ENCODE data around the gene GALNT18.

The GALNT18 gene

GRCh38 chr11:11525283-11525682 lies 96.5 kb downstream of the GALNT18 start:
- DNase-seq, result no peak

DNA sequence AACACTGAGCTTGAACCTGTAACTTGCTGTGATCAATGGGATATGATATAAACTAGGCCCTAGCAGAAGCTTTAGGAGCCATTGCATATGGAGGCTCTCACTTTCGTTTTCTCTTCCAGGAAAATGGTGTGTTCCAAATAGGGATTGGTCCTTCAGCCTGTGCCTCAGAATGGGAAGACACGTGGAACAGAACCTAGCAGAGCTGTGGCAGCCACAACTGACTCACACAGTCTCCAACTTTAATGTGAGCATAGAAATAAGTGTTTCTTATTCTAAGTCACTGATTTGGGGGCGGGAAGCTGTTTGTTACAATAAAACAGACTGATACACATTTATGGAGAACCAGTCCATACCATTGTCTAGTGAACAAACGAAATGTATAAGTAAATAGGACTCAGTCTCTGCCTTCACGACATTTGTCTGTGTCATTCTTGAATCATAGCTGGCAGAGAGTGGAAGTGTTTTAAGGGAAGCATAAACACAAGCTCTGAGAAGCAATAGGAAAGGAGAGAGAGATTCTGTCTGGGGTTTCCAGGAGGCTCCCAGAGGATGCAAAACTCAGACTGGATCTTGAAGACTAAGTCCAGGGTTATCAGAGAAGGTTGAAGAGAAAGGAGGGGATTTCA lies 97.3 kb downstream of the GALNT18 start:
- DNase-seq, result no peak

DNA sequence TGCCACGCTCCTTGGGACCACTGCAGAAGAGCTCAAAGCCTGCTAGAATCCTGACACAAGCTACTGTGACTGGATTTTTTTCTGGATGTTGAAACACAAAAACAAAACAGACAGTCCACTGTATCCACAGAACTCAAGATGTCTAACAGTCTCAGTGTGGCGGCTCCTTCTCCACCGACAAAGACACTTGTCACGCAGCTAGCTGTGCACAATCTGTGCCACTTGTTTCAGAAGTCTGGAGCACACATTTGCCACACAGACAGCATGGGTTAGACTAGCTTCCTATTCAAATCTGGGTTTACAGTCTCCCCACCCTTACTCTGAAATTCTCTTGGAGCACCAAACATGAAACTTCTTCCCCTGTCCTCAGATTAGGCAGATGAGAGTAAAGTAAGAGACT lies 99.2 kb downstream of the GALNT18 start:
- DNase-seq, result no peak

- DNase-seq, result no peak
Observed at GRCh38 chr11:11521306-11522002, 100.4 kb downstream of the GALNT18 start.

DNA sequence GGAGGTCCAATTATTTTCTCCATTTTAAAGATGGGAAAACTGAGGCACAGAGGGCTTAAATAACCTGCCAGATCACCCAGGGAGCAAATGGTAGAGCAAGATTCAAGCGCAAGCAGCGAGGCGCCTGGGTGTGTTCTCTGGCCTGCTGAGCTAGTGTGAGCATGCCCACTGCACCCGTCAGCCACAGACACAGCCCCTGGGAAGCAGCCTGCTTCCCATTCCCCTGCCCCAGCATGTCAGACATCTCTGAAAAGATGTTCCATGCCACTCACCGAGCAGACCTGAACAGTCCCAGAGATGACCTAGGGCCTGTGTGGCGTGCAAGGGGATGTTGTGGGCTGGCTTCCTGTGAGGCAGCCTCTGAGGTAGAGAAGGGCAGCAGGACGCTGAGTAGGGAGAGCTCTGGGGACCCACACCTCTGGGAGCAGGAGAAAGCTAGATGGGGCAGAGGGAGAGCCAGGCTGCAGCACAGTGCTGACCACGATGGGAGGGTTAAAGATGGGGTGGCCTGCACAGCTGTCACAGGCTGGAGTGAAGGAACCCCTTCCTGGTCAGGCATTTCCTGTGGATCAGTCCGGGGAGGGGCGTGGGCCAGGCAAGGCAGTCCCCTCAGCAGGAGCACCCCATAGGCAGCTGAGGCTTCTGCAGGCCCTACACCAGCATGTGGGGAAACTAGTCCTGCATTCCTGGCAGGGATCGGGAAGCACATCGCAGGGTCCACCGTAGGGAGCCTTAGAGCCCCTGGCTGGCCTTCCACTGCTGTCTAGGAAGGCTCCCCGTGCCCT lies 101.4 kb downstream of the GALNT18 start:
- no peak for DNase-seq

- DNase-seq, result no peak
Observed at GRCh38 chr11:11519184-11519583, 102.6 kb downstream of the GALNT18 start.

DNA sequence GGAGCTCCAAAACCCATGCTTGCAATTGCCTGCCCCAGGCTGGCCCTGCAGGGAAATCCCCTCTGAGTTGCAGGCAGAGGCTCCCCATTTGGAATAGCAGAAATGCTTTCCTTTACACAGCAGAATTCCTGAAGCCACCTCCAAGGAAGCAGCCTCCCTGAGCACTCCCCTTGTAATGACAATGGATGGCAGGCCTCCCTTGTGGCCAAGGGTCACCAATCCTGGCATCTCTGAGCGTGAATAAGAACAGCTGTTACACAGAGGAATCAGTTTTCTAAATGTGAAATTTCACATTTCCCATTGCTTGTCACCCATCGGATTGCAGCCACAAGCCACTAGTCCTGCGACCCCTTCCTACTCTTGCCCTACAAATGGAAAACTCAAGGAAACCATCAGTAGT lies 107.6 kb downstream of the GALNT18 start:
- no peak for DNase-seq

GRCh38 chr11:11513422-11513821 lies 108.4 kb downstream of the GALNT18 start:
- DNase-seq, result no peak

DNA sequence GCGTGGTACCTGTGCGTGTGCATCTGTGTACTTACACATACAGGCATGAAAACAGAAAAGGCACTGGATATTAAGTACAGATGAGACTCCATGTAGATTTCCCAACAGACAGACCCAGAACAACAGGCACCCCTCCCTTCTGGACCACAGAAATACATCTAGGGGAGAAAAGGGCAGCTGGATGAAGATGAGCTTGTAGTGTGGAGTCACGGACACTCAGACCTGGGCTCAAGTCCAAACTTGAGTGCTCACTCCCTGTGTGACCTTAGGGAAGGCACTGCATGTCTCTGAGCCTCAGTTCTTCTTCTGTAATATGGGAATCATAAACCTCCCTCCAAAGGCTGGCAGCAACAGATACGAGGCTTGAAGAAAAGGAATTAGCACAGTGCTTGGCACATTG lies 108.9 kb downstream of the GALNT18 start:
- no peak for DNase-seq

GRCh38 chr11:11512502-11512901 lies 109.3 kb downstream of the GALNT18 start:
- no peak for DNase-seq

- no peak for DNase-seq
Observed at GRCh38 chr11:11512090-11512489, 109.7 kb downstream of the GALNT18 start.

DNA sequence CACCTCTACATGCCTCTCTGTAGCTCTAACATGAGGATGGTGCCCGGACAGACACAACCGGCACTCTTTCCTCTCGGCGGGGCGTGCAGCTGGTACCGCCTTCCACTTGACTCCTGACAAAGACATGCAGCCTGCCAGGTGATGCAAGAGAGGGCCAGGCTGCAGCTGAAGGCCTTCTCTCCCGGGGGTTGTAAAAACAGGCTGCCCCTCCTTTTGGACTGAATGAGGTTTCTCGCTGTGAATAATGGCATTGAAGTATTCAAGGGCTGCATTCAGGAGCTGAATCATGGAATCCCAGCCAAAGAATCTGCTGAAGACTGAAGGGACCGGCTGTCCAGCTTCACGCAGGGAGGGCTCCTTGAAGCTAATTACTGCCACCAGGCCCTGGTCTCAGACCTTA lies 110.9 kb downstream of the GALNT18 start:
- DNase-seq, result no peak

- DNase-seq, result no peak
Observed at GRCh38 chr11:11505692-11506091, 116.1 kb downstream of the GALNT18 start.

- no peak for DNase-seq
Observed at GRCh38 chr11:11505190-11505589, 116.6 kb downstream of the GALNT18 start.

DNA sequence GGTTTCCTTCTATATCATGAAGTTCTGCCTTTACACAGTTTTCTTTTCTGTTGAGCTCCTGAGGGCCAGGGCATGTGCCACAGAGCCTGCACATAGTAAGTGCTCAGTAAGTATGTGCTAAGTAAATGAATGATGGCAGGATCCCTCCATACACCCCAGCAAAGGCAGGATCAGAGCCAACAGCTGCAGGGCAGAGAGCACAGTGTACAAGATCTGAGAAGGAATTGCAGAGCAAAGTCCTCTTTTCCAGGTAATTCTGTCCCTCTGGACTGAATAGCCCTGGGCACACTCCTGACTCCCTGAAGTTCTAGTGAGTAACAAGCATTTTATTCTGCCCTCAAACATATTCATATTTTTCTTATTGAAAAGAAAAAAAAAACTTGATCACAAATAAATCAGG lies 117.7 kb downstream of the GALNT18 start:
- no peak for DNase-seq

GRCh38 chr11:11502263-11502861 lies 119.4 kb downstream of the GALNT18 start:
- DNase-seq, result no peak

DNA sequence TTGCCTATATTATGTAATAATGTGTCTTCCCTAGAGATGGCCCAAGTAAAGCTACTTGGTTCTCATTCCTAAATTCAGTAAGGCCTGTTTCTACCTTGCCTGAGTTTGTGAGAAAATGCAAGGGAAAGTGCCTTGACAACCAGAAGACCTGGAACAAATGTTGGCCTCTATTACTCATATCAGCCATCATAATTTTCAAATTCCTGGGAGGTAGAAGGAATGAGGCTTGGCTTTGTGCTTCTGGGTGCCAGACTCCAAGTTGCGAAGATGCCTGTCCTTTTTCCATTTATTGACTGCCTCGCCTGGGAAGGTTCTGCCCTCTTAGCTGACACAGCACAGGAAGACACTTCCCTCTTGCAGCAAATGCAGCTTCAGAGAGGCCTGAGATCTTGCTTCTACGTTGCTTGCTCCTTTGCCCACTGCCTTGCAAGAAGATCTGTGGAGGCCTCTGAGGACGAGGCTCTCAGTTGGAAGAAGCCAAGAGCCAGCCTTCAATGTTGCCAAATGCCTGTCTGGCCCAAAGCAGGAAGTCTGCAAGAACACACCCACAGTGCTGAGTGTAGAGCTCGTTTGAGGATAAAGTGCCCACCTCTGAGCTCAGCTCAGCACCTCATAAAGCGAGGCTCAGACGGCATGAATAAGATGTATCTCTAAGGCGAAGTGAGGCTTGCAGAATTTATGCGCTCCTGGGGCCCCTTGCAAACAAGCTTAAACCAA lies 120.1 kb downstream of the GALNT18 start:
- DNase-seq, result no peak

- DNase-seq, result no peak
Observed at GRCh38 chr11:11500744-11501487, 120.9 kb downstream of the GALNT18 start.

DNA sequence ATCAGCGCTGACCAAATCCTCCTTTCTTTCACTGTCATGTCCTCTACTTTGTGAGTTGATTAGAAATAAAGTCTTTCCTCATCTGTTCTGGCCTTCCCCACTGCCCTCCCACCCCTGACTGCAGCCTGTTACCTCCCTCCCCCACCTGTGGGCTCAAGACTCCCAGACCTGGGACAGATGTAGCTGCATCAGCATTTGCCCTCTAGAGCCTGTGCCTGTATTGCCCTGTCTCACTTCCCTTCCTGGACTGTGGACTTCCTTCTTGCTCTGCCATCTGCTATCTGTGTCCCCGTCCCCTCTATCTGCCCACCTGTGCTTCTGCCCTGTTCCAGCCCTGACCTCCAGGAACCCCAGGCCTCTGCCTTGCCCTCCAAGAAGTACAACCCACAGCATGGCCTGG lies 122.5 kb downstream of the GALNT18 start:
- DNase-seq, result no peak

DNA sequence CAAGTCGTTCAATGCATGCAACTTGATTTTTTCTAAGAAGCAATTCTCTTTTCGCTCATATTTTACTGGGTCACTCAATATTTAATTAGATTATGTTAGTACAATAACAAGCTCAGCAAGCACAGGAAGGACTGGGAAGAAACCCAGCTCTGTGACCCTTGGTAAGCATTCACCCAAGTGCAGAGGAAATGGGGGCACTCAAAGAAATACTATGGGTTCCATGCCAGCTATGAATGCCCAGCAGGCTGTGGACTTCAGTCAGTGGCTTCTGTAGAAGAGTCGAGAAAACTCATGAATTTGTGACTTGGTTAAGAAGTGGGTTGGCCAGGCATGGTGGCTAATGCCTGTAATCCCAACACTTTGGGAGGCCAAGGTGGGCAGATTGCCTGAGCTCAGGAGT lies 123.6 kb downstream of the GALNT18 start:
- DNase-seq, result no peak

DNA sequence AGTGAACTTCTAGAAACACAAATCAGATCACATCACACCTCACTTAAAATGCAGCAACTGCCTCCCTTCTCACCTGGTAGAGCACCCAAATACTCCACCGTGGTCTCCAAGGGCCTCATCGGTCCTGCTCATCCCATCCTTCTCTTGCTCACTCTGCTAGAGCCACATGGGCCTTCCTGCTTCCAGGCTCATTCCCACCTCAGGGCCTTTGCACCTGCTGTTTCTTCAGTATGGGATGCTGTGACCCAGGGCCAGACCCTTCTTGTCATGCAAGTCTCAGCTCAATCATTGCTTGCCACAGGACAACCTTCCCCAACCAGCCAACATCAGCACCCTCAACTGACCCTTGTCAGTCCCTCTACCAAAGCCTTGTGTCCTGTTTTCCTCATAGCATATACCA lies 124.9 kb downstream of the GALNT18 start:
- no peak for DNase-seq

DNA sequence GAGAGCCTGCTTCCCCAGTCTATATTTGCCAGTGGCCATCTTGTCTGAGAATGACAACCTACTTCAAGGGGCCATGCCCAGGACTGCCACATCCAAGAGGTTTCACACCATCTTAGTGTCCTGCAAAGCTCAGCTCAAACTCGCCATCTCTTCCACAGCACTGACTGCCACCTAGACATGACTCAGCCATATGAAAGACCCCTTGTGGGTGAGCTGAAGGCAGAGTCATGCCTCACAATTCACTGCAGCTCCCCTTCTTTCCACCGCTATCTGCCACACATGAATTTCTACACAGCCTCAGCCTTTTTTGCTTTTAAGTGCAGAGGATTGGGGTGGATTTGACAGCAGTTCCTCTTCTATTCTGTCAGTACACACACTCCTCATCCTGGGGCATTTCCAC lies 127.5 kb downstream of the GALNT18 start:
- DNase-seq, result no peak
